Endothelial cell (in vitro differentiated cells): ENCODE measurements around the gene NUMBL. TPM values are rescaled to one million over a fixed set of nuclear protein-coding genes. Genes with fewer than 3 reads are reported as not detected.

Experiments
- DNase-seq: peaks from one replicate; pipeline ENCODE4 v3.0.0; 2021; ENCODE audit warnings: low spot score
- H3K27ac Mint-ChIP-seq: one replicate; pipeline ENCODE4 v1.8.0; 2021; ENCODE audit warnings: mixed read lengths, inconsistent platforms; ENCODE audit not compliant: unreplicated experiment
- H3K27me3 Mint-ChIP-seq: one replicate; pipeline ENCODE4 v1.8.0; 2021; ENCODE audit warnings: mild to moderate bottlenecking, moderate library complexity, mixed read lengths, inconsistent platforms; ENCODE audit not compliant: unreplicated experiment
- H3K36me3 Mint-ChIP-seq: one replicate; pipeline ENCODE4 v1.8.0; 2021; ENCODE audit warnings: mild to moderate bottlenecking, low read depth, mixed read lengths, inconsistent platforms; ENCODE audit not compliant: unreplicated experiment
- H3K4me1 Mint-ChIP-seq: one replicate; pipeline ENCODE4 v1.8.0; 2021; ENCODE audit warnings: mild to moderate bottlenecking, mixed read lengths, inconsistent platforms; ENCODE audit not compliant: unreplicated experiment
- H3K4me3 Mint-ChIP-seq: one replicate; pipeline ENCODE4 v1.8.0; 2021; ENCODE audit warnings: mild to moderate bottlenecking, mixed read lengths, inconsistent platforms; ENCODE audit not compliant: unreplicated experiment
- H3K9me3 Mint-ChIP-seq: one replicate; pipeline ENCODE4 v1.8.0; 2021; ENCODE audit warnings: mixed read lengths, inconsistent platforms; ENCODE audit not compliant: unreplicated experiment
- CTCF ChIP-seq: fragments of 200-600 bp; sonication (generic); IDR thresholded peaks from one replicate; pipeline ENCODE4 v1.5.0; 2021; ENCODE audit warnings: antibody characterized with exemption; ENCODE audit not compliant: unreplicated experiment
- total RNA-seq: library from RNA; stranded (reverse); fragmentation: NEBNext Ultra II Directional; extraction: Animal tissue kit (Norgen Biotek cat#: 25700); gene quantifications from one replicate; pipeline ENCODE4 v1.2.1, GENCODE V29; 2021; ENCODE audit not compliant: unreplicated experiment

The NUMBL gene
- total RNA-seq, 1 donor from 2014 or later: 10.0 TPM

GRCh38 chr19:40623403-40624251 lies 66.8 kb downstream of the NUMBL start:
- Mint-ChIP-seq H3K9me3 (no peaks in the 10 kb centered on the region), H3K27ac (no peak overlapping the region), H3K36me3 (peaks cover 49% of the 10 kb centered on the region), H3K4me3 (no peak overlapping the region), H3K27me3 (peaks cover 13% of the 10 kb centered on the region), H3K4me1 (peaks cover 3% of the 10 kb centered on the region)
- DNase-seq: no peak
- no peak for TF ChIP-seq CTCF

GRCh38 chr19:40622773-40623075 lies 67.7 kb downstream of the NUMBL start:
- peaks cover 3% of the 10 kb centered on the region for H3K4me1 Mint-ChIP-seq
- TF ChIP-seq CTCF: no peak
- DNase-seq: no peak
- H3K9me3 Mint-ChIP-seq: no peaks in the 10 kb centered on the region
- no peak overlapping the region for H3K27ac Mint-ChIP-seq
- H3K36me3 Mint-ChIP-seq: peaks cover 49% of the 10 kb centered on the region
- peaks cover 11% of the 10 kb centered on the region for H3K27me3 Mint-ChIP-seq
- no peak overlapping the region for H3K4me3 Mint-ChIP-seq

GRCh38 chr19:40621966-40622772 lies 68.3 kb downstream of the NUMBL start:
- no peak for TF ChIP-seq CTCF
- peaks cover 3% of the 10 kb centered on the region for H3K4me1 Mint-ChIP-seq
- no peaks in the 10 kb centered on the region for H3K9me3 Mint-ChIP-seq
- peaks cover 46% of the 10 kb centered on the region for H3K36me3 Mint-ChIP-seq
- H3K4me3 Mint-ChIP-seq: peak overlapping the region; percentile 44
- peaks cover 10% of the 10 kb centered on the region for H3K27me3 Mint-ChIP-seq
- DNase-seq: no peak
- no peak overlapping the region for H3K27ac Mint-ChIP-seq

- TF ChIP-seq CTCF: no peak
- H3K4me1 Mint-ChIP-seq: peaks cover 3% of the 10 kb centered on the region
- H3K36me3 Mint-ChIP-seq: peaks cover 38% of the 10 kb centered on the region
Observed at GRCh38 chr19:40621283-40621682, 69.2 kb downstream of the NUMBL start.

GRCh38 chr19:40620161-40620485 lies 70.3 kb downstream of the NUMBL start:
- no peak overlapping the region for H3K4me3 Mint-ChIP-seq
- peaks cover 3% of the 10 kb centered on the region for H3K4me1 Mint-ChIP-seq
- no peaks in the 10 kb centered on the region for H3K9me3 Mint-ChIP-seq
- H3K27ac Mint-ChIP-seq: no peak overlapping the region
- no peak for TF ChIP-seq CTCF
- DNase-seq: no peak
- H3K36me3 Mint-ChIP-seq: peaks cover 34% of the 10 kb centered on the region
- H3K27me3 Mint-ChIP-seq: peaks cover 7% of the 10 kb centered on the region

More at GRCh38 chr19:40621283-40621682, 69.2 kb downstream of the NUMBL start:
- DNase-seq: no peak
- Mint-ChIP-seq H3K9me3 (no peaks in the 10 kb centered on the region), H3K27ac (no peak overlapping the region), H3K4me3 (peak overlapping the region; percentile 67), H3K27me3 (peaks cover 7% of the 10 kb centered on the region)
